ENCODE measurements around the gene IL1R2. TPM values are rescaled to one million over a fixed set of nuclear protein-coding genes. Genes with fewer than 3 reads are reported as not detected.

The IL1R2 gene
- total and polyA plus RNA-seq, 2 of the 13 experiments (the other 11 are each of a cell fraction or from before 2014, with no cell fraction given) = 3.6 to 7.3 TPM

GRCh38 chr2:102055346-102055990, 63.7 kb downstream of the IL1R2 start (continued):
- no peak for TF ChIP-seq ZNF503 (CRISPR knock-in tag; IDR thresholded peaks at IDR 0.05)
- TF ChIP-seq NR2F2 (IDR thresholded peaks at IDR 0.05; ENCODE audit: borderline replicate concordance, low read depth) = no peak

GRCh38 chr2:102056079-102056581, 64.4 kb downstream of the IL1R2 start:
- intact Hi-C loops (cut with micrococcal nuclease; ENCODE audit: unreplicated experiment) (no loop called here), in situ Hi-C loops (cut with HindIII; ENCODE audit: extremely low pct_ligation_motif_present, low pct_unique_long_range_greater_than_20kb) (no loop called here)
- H3K27me3 ChIP-seq (ENCODE audit: control insufficient read depth in 1 of 2, insufficient read depth in 2 of 2, low read length in 2 of 2) = no peaks in the 10 kb centered on the region
- no peaks in the 10 kb centered on the region for H3K36me3 ChIP-seq (replicated peaks in 1 of 2; ENCODE audit: control insufficient read depth in 1 of 2, insufficient read depth in 2 of 2, low read length in 2 of 2)
- DNase-seq (ENCODE audit: low spot score) (no peak), FAIRE-seq (no peak), ATAC-seq (no peak)
- peaks cover 92% of the 10 kb centered on the region for H3K4me1 ChIP-seq (ENCODE audit: insufficient read depth, low read length)
- no TSS peak for BruUV-seq (replicated peaks)
- WGBS (ENCODE audit: low lambda C conversion rate) = 90% methylated on average over 3 of the region's 3 CpGs
- H3K4me2 ChIP-seq (ENCODE audit: low read depth, low read length) = no peak overlapping the region
- CTCF ChIA-PET (ENCODE audit: low intra/inter-chr PET ratio, low total read pairs) = no interaction called here
- no peak overlapping the region for H3K9ac ChIP-seq (ENCODE audit: insufficient read depth, low read depth, low read length)
- H3K4me3 ChIP-seq (replicated peaks in 1 of 3; ENCODE audit: insufficient read depth in 1 of 3, low read depth in 2 of 3, low read length in 3 of 3) = no peak overlapping the region
- no peak overlapping the region for H2AFZ ChIP-seq (ENCODE audit: low read length)
- no peaks in the 10 kb centered on the region for H3K9me3 ChIP-seq (ENCODE audit: low read length)
- no peaks in the 10 kb centered on the region for H4K20me1 ChIP-seq (ENCODE audit: insufficient read depth, low read length)
- no peaks in the 10 kb centered on the region for H3K79me2 ChIP-seq (ENCODE audit: insufficient read depth, low read length)
- H3K27ac ChIP-seq (ENCODE audit: extremely low read length, insufficient read depth, low read length) = no peak overlapping the region
- POLR2A ChIA-PET = interaction anchor here (1.0 to 1.9 kb wide), 5 partner anchors 10 to 86 kb away, joined by 3 to 7 read pairs (median 4); no protein-coding TSS in a partner anchor
- TF ChIP-seq ATF7 (IDR thresholded peaks at IDR 0.05) = peak; percentile 95
- TF ChIP-seq ATF7 (CRISPR knock-in tag; IDR thresholded peaks at IDR 0.05) = no peak
- no peak for TF ChIP-seq CTCF (CRISPR knock-in tag; IDR thresholded peaks at IDR 0.05)
- TF ChIP-seq ZFY (CRISPR knock-in tag; IDR thresholded peaks at IDR 0.05) = no peak
- no peak for TF ChIP-seq GPN1 (CRISPR knock-in tag; IDR thresholded peaks at IDR 0.05; ENCODE audit: borderline replicate concordance)
- no peak for TF ChIP-seq SSRP1 (CRISPR knock-in tag; IDR thresholded peaks at IDR 0.05)
- no peak for TF ChIP-seq E2F2 (CRISPR knock-in tag; IDR thresholded peaks at IDR 0.05; ENCODE audit: borderline replicate concordance)
- no peak for TF ChIP-seq MLXIP (CRISPR knock-in tag; IDR thresholded peaks at IDR 0.05; ENCODE audit: borderline replicate concordance)
- TF ChIP-seq ZFP36L2 (CRISPR knock-in tag; IDR thresholded peaks at IDR 0.05) = no peak
